SW480 (cell line): ENCODE measurements around the gene TMEM88.

Experiments
- DNase-seq: peaks from one replicate; pipeline ENCODE4 v3.0.0-alpha.2; 2016; ENCODE audit warnings: low spot score

TMEM88 gene

GRCh38 chr17:7833011-7833794, 21.7 kb upstream of the TMEM88 start:
- DNase-seq = no peak

- DNase-seq = peak; percentile 91
Observed at GRCh38 chr17:7833795-7834541, 20.9 kb upstream of the TMEM88 start, which contains the start of gene KDM6B. KDM6B (plus strand) TSS chr17:7834217; CDS start chr17:7845555, 11,338 bp downstream.

- peak; percentile 67 for DNase-seq
Observed at GRCh38 chr17:7834542-7834956, 20.3 kb upstream of the TMEM88 start.

GRCh38 chr17:7834957-7835813, 19.7 kb upstream of the TMEM88 start:
- peak; percentile 97 for DNase-seq

- peak; percentile 73 for DNase-seq
Observed at GRCh38 chr17:7835814-7836595, 18.9 kb upstream of the TMEM88 start.

- DNase-seq = peak; percentile 99
Observed at GRCh38 chr17:7836596-7837407, 18.1 kb upstream of the TMEM88 start.

- DNase-seq = peak; percentile 50
Observed at GRCh38 chr17:7837408-7838088, 17.3 kb upstream of the TMEM88 start.

- DNase-seq = peak; percentile 75
Observed at GRCh38 chr17:7838090-7839075, 16.5 kb upstream of the TMEM88 start.

GRCh38 chr17:7839190-7839875, 15.5 kb upstream of the TMEM88 start:
- peak; percentile 20 for DNase-seq

- peak; percentile 76 for DNase-seq
Observed at GRCh38 chr17:7839876-7840261, 15.0 kb upstream of the TMEM88 start.

- DNase-seq = no peak
Observed at GRCh38 chr17:7840441-7840840, 14.4 kb upstream of the TMEM88 start.

GRCh38 chr17:7840875-7841274, 14.0 kb upstream of the TMEM88 start:
- no peak for DNase-seq

- DNase-seq = peak; percentile 81
Observed at GRCh38 chr17:7841396-7841914, 13.4 kb upstream of the TMEM88 start.

GRCh38 chr17:7841915-7842379, 12.9 kb upstream of the TMEM88 start:
- DNase-seq = peak; percentile 86

- peak; percentile 86 for DNase-seq
Observed at GRCh38 chr17:7842380-7843256, 12.2 kb upstream of the TMEM88 start.

- peak; percentile 42 for DNase-seq
Observed at GRCh38 chr17:7843257-7843535, 11.7 kb upstream of the TMEM88 start.
